Stimulated activated CD4-positive, alpha-beta T cell treated with anti-CD3 and anti-CD28 coated beads, Interleukin-2, amount 100 ng/mL, for 4 hours (primary cell): ENCODE measurements around the gene CHRNA9.

ENCODE experiments used
- DNase-seq: peaks from one replicate; pipeline ENCODE4 v3.0.0-alpha.2; 2020; ENCODE audit warnings: low read depth

The CHRNA9 gene

DNA sequence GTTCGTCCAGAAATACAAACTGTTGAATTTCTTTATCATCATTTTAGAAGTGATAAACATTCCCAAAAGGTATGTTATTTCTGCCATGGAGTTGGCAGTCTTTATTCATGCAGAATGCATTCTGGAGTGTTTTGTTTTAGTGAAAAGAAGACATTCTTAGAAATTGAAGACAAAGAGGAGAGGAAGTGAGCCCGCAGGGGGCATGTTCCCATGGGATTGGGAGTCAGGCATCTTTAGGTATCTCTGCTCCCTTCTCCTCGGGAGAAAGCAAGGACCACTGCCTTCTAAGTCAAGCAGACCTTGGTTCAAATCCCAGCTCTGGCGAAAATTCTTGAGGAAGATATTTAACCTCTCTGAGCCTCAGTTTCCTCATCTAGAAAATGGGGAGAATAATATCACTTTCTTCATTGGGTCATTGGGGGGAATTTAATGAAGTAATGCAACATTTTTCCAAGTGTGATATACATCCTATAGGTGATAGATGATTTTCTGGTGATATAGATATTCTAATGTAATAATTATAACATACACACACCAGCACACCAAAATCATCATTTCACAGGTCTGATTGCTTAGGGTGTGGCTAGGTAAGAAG is 26.5 kb upstream of the CHRNA9 start:
- no peak for DNase-seq

DNA sequence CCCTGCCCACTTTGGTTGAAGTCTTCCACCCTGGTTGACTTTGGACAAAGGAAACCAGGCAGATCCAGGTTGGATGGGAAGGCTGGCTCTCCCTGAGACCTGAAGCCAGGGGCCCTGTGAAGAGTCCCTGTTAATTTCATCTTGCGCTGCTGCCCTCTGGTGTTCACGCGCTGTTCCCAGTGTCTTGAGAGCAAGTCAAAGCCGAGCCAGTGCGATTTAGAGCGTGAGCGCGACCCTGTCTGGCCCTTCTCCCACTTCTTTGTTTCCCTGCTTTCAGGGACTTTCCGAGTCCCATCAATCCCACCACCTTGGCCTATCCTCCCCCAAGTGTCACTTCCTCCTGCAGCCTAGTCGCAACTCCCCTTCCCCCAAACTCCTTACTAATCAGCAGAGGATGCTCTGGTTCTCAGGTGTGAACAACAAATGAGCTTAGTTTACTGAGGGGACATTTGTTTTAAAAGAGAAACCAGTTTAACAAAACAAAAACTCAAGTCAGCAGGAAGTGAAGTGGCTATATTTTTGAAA is 25.8 kb upstream of the CHRNA9 start:
- peak; percentile 85 for DNase-seq

DNA sequence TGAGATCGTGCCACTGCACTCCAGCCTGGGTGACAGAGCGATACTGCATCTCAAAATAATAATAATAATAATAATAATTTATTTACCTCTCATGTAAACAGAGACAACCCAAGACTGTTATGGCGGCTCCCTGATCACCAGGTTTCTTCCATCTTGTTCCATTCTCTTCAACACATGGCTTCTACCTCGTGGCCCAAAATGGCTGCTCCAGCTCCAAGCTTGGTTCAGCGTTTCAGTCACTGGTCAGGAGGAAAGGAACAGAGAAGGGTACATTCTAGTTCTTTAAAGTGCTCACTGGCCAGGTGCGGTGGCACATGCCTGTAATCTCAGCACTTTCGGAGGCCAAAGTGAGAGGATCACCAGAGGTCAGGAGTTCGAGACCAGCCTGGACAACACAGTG is 24.9 kb upstream of the CHRNA9 start:
- DNase-seq, result no peak

DNA sequence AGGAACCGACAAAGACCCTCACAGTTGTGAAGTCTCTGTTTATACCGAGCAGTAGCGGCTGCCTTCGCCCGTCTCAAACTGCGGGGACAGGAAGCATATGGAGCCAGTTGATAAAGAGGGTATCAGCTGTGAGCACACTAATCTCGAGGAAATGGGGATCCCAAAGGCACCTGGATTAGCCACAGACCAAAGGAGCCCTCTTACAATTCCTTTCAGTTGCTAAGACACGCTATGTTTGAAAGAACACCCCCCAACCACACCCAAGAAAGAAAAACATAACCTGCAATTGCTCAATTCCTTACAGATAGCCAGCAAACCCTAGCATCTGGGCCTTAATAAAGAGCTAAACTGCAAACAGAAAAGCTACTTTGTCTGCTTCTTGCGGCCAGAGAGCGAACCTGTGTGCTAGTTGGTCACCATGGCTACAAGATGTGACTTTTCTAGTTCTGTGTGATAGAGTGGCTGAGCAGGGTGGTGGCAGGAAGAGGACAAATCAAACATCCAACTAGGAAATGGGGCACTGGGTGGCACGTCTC is 23.3 kb upstream of the CHRNA9 start:
- DNase-seq, result no peak

DNA sequence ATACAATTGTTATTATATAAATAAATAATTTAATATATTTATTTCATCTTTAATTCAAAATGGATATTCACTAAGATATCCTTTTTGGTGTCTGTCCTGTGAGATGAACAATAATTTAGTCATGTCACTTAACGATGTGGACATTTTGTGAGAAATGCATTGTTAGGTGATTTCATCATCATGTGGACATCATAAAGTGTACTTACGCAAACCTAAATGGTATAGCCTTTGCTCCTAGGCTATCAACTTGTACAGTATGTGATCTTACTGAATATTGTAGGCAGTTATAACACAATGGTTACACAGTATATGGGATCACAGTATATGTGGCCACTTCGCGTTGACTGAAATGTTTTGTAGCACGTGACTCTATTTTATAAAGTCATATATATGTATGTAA is 20.2 kb upstream of the CHRNA9 start:
- no peak for DNase-seq

DNA sequence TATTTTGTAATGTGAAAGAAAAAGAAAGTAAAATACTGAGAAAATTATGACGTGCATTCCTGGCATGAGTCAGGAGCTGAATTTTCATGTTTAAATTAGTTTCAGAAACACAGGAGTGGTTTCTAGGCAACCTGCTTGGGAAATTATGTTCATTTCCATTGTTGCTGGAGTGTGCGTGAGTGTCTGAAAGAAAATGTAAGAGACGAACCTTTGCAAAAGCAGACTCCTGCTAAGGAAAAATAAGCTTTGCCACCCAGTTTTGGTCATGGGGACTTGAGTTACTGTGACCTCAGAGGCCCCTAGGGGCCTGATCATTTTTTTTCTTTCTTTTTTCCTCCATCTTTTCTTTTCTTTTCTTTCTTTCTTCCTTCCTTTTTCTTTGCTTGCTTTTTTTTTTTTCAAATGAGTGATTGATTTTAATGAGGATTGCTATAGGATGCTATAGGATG is 18.8 kb upstream of the CHRNA9 start:
- peak; percentile 37 for DNase-seq

DNA sequence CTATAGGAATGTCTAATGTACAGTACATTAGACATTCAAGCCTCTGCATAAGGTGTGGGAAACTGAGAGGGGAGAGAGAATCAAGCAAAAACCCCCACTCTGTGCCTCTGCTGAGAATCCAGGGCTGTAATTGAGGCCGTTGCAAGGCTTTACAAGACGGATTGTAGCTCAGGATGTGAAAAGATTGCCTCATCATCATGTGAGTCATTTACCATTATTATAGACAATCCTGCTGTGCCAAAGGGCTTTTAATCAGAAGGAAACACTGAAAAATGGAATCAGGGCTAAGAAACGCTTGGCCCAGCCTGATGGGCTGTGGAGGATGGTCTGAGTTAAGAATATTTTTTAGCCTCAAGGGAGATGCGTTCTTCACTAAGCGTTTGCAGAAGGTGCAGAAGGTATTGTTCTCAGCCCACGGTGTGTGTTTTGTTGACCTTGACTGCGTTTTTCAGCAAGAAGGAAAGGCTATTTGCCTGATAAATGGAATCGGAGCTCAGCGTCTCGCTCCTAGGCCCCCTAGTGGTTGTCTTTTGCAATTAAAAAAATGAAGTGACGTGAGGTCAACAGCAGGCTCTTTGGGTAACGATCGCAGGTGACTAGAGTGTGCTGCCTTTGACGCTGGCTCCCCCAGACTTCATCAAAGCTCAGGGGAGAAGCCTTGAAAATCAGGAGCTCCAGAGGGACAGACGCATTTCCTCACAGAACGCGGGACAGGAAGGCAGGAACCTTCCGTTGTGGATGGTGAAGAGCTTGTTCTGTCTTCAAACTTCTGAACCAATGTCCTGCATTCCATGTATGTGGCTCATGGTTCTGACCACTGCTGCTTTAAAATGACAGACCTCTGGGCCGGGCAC is 18.1 kb upstream of the CHRNA9 start:
- peak; percentile 53 for DNase-seq

DNA sequence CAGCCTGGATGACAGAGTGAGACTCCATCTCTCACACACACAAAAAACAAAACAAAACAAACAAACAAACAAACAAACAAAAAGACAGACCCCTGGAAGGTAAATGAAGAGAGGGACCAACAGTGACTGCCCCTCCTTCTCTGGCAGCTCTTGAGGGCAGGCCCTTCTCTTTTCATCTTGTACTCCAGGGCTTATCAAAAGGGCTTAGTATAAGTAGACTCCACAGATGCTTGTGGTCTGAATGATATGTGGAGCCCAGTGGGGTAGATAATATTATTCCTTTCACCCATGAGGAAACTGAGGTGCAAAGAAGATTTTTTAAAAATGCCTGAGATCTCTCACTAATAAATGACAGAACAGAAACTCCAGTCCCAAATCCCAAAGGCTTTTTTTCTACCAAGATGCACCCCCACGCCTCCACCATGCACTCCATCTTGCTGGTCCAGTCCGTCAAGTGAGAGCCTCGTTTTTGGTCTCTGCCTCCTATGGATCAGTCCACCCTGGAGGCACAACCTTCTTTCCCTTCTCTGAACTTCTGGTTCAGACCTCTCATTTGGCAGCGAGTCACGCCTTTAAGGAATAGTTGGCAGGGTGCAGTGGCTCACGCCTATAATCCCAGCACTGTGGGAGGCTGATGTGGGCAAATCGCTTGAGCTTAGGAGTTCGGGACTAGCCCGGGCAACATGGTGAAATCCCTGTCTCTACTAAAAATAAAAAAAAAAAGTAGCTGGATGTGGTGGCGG is 17.0 kb upstream of the CHRNA9 start:
- DNase-seq, result no peak

DNA sequence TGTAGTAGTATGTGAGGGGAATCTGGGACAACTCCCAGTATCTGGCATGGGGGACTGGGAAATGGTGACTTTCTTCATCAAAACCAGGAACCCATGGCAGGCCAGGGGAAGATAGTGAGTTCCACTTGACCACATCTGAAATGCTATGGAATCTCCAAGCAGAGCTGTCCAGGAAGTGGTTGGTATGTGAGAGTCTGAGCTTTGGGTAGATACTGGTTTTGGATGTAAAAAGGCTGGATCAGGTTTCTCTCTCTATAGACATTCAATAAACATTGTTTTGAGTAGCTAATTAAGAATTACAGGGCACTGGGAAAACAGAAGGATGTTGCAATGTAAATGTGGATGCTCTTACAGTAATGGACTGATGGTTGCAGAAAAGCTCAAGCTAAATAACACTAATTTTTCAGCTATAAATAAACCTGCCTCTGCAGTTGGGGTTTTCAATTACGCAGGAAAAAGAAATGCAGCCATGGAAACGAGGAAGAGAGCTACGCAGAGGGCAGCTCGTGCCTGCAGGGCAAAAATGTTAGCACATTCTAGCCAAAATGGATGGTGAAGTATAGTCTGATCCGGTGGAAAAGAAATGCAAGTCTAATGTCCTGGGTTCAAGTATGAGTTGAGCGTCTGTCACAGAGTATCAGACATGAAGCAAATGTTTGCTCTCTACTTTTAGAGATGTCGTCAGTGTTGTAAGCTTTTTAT is 13.4 kb upstream of the CHRNA9 start:
- DNase-seq, result no peak

DNA sequence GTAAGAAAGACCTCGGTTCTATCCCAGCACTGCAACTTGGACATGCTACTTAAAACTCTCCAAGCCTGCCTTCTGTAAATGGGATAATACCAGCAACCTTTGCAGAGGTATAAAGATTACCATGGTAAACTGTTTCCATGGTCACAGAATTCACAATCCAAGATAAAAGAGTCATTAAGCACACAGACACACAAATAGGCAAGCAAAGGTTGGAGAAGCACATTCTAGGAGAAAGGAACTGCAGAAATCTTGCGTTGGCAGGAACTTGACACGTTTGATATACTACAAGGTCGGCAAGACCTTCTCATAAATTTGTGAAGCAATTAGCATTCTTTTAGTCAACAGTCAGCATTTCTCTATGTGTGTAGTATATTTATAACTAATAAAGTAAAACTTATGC is 12.3 kb upstream of the CHRNA9 start:
- no peak for DNase-seq

DNA sequence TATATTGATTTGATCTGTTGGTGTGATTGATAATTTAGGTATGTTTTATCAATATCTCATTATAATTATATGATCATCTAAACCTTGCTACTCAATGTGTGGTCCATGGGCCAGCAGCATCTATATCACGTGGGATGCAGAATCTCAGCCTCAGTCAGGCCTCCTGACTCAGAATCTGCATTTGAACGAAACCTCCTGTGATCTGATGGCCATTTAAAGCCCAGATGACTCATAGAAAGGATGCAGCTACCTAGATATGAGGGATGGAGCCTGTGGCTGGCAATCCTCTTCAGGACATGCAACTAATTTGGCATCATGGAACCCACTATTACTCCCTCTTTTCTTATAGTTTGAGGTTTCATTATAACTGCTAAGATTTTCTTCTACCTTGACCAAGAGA is 11.3 kb upstream of the CHRNA9 start:
- no peak for DNase-seq

DNA sequence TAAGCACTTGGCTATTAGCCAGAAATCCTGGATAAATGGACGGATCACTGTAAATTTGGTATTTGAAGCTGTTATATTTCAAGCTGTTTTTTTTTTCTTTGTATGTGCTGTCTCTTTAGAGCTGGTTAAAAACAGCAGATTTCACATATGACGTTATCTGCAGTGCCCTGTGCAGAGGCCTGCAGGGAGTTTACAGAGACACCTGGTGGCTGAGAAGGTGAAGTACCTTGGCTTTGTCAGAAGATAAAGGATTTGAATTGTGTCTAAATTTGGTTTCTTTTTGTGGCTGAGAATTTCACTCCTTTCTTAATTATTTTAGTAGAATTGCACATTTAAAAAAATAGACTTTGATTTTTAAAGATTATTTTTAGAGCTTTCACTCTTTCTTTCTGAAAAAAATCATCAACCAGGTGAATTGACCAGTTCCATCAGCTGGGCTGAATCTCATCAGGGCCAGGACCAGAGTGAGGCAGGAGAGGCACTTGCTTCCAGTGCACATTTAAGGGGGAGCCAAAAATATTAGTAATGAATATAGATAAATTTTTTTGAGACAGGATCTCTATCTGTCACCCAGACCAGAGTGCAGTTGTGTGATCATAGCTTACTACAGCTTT is 9.6 kb upstream of the CHRNA9 start:
- DNase-seq, result peak; percentile 65

DNA sequence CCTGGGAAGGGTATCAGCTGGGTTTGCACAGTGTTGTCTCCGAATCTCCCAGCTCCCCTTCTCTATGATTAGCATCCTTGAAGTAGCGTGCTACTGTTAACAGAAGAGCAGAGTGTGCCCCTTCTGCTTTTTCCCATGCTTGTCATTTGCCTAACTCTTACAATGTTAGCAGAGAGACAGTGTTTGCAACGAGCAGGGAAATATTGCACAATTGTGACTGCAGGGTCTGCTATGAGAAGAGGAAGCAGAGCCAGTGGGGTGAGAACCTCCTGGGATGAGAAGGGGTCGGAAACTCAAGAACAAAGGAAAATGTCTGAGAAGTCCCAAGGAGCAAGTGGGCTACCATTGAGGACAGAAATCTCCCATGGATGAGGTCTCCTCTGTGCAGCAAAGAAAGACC is 7.8 kb upstream of the CHRNA9 start:
- no peak for DNase-seq

DNA sequence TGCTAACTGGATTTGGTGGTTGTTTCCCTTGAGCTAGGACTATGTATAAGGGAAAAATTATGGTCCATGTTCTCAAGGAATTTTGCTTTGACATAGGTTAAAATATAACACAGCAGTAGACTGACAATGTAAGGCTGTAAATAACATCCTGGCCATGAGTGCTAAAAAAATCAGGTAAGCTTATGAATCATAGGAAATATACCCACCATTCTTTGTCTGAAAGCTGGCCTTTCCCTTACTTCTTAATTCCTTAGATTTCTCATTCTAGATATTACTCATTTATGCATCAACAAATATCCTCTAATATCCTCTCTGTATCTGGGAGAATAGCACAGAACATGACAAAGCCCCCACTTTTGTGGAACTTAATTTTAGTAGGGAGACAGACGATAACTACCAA is 6.8 kb upstream of the CHRNA9 start:
- DNase-seq, result no peak

DNA sequence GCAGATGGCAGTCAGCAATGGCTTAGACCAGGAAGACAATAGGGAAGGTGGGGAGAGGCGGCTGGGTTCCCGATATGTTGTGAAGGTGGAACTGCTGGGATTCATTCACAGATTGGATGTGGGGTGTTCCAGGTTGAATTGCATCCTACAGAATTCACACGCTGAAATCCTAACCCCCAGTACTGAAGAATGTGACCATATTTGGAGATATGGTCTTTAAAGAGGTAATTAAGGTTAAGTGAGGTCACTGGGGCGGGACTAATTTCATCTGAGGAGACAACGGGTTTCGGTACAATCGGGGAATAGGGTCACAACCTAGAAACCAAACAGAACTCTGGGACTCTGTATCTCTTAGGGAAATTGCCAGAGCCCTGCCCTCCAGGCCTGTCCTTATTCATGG is 5.3 kb upstream of the CHRNA9 start:
- DNase-seq, result no peak

DNA sequence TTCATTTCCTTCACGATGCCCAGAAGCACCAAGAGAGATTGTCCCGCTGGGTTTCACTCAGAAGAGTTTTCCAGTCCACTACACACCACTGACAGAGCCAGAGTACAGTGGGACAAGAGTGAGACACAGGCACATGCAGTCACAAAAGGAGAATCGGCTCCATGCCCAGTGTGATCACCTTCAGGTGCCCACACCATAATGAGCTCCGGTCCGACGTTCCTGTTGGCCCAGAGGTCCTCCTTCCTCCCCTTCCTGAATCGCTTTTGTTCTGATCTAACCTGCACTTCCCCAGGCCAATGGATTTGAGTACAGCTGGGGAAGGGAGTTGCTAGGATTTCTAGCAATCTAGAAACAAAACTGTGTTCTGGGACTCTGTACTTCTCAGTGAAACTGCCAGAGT is 4.6 kb upstream of the CHRNA9 start:
- no peak for DNase-seq

DNA sequence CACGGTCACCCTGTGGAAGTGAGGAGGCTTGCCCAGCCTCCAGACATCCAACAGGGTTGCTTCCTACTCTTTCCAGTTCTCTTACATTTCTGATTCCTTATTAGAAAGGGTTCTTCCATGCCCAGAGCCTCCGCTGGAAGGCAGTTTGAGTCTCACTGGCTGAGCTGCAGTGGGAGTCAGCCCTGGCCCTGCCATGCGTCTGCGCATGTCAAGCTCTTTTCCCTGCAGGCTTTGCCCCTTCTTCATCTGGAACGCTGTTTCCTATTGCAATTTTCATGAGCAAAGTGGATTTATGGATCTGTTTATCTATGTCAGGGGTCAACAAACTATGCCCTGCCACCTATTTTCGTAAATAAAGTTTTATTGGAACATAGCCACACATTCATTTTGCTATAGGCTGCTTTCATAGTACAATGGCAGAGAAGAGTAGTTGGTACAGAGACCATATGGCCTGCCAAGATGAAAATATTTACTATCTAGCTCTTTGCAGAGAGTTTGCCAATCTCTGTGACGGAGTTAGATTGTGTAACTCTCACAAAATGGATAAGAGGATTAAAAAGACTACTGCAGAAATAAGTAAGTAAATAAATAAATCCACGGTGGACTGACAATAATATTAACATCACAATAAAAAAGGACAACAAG is 3.9 kb upstream of the CHRNA9 start:
- no peak for DNase-seq

DNA sequence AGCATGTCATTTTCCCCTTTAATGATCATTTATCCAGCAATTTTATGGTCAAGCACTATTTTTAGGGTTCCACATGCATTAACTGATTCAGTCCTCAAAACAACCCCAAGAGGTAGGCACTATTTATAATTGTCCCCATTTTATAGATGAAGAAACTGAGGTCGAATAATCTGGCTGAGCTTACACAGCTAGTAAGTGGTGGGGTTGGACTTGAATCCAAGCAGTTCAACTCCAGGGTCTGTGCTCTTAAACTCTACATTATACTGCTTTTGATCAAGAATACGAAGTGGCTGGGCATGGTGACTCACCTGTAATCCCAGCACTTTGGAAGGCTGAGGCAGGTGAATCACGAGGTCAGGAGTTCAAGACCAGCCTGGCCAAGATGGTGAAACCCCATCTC is 3.2 kb upstream of the CHRNA9 start:
- DNase-seq, result no peak

DNA sequence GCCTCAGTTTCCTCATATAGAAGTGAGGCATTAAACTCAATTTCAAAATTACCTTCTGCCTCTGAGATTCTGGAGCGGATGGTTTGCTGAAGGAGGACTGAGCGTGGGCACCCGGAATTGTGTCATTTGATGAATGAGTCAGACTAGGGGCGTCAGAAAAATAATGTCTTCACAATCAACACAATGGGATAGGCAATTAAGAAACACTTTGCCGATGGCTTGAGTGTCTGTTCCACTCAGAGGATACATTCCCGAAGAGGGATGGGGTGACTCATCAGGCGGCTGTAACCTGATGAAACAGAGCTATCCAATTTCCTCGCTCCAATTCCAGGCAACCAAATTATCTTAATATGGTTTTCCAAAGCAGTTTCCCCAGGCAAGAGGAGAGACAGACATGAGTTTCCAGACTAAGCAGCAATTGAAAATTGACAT is 1.2 kb upstream of the CHRNA9 start:
- DNase-seq, result no peak

DNA sequence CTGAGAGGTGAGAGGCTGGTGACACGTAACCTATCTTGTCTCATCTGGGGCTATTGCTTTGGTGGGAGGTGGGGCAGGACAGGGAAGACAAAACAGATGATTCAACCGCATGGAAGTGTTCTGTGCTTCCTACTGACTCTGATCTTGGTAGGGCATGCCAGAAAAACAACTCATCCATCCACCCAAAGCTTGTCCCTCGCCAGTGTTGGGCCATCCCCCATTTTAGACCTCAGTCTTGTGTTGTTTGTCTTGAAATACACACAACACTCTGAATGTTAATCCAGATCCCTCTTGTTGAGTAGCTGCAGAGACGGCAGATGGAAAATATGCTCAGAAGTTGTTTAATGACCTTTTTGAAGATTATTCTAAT is 377 bp downstream of the CHRNA9 start:
- no peak for DNase-seq

DNA sequence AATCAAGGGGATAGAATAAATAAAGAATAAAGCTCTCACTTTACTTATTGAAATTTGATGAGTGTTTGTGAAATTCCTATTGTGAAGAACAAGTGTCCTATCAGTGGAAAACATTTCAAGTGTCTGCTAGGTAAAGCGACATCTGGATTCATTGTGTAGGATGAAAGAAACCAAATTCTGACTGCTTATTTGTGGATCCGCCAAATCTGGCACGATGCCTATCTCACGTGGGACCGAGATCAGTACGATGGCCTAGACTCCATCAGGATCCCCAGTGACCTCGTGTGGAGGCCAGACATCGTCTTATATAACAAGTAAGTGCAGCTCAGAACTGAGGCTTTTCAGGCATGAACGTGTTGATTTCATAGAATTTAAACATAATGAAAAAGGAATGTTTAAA is 1.9 kb downstream of the CHRNA9 start:
- DNase-seq, result no peak
